NT2/D1 (cell line): ENCODE measurements around the gene PRKACB.

Experiments
- SUZ12 ChIP-seq: IDR thresholded peaks from 2 replicates; pipeline ENCODE4 v1.6.1; 2011; ENCODE audit not compliant: insufficient read length, insufficient read depth; ENCODE audit errors: extremely low read depth
- YY1 ChIP-seq: IDR thresholded peaks from 2 replicates; pipeline ENCODE4 v1.6.1; 2011; ENCODE audit not compliant: insufficient read length, insufficient read depth
- ZNF274 ChIP-seq: IDR thresholded peaks from 2 replicates; pipeline ENCODE4 v1.6.1; 2011; ENCODE audit warnings: mild to moderate bottlenecking, low read depth, low read length

DNA sequence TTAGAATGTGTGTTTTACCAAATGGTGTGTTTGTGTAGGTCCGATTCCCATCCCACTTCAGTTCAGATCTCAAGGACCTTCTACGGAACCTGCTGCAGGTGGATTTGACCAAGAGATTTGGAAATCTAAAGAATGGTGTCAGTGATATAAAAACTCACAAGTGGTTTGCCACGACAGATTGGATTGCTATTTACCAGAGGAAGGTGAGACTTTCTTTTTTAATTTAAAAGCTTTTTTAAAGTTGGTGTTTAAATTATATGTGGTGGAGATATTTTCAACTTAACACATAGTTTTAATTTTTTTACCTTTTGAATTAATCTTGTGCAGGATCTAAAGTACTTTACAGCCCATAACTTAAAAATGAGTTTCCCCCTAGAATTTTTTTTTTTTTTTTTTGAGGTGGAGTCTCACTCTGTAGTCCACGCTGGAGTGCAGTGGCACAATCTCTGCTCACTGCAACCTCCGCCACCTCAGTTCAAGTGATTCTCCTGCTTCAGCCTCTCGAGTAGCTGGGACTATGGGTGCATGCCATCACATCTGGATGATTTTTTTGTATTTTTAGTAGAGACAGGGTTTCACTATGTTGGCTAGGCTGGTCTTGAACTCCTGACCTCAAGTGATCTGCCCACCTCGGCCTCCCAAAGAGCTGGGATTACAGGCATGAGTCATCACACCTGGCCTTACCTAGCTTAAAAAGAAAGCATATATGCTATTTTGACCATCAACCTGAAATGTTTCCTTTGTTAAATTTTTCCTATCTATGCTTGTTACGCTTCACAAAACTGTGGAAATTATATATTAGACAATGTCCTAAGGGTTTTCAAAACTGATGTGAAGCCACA is 70.3 kb downstream of the PRKACB start:
- TF ChIP-seq YY1: no peak
- TF ChIP-seq SUZ12: no peak
- no peak for TF ChIP-seq ZNF274
